ENCODE measurements around the gene BSCL2.
A peak's percentile ranks its signal among the peaks of the same experiment; 100 is the strongest.

The BSCL2 gene

DNA sequence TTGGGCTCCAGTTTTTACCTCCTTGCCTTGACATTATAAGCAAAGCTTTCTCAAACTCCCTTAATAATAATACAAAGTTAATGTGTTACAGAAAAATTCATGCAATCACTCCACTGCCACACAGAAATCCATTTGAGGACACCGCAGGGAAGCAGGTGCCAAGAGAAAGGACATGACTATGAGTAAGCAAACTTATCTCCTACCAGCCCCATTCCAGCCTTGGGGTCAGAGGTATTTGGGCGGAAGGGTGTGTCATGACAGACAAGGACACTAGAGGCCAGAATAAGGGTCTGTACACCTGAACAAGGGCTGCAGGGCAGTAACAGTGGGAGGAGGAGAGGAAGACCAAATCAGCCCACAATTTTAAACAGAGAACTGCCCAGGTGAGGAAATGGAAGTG is 6.1 kb upstream of the BSCL2 start:
- no peak overlapping the region for H2AFZ ChIP-seq (ENCODE audit: low read depth)
- H3K27me3 ChIP-seq (ENCODE audit: insufficient read depth, low read depth): no peaks in the 10 kb centered on the region
- peak overlapping the region; percentile 47 for H3K4me2 ChIP-seq
- peaks cover 20% of the 10 kb centered on the region; the same call in 1 of the 2 replicates for H3K36me3 ChIP-seq (ENCODE audit: insufficient read depth)
- peak overlapping the region; percentile 25; the same call in 1 of the 2 replicates for H3K9ac ChIP-seq
- peak overlapping the region; percentile 75 for H3K27ac ChIP-seq
- peaks cover 89% of the 10 kb centered on the region for H3K4me1 ChIP-seq (ENCODE audit: low read depth, poor library complexity, severe bottlenecking)
- H4K20me1 ChIP-seq (ENCODE audit: insufficient read depth): no peaks in the 10 kb centered on the region
- no peak overlapping the region for H3K4me3 ChIP-seq (IDR thresholded peaks at IDR 0.05; ENCODE audit: insufficient read depth, low read depth, low read length)
- TF ChIP-seq, protein P1, sequence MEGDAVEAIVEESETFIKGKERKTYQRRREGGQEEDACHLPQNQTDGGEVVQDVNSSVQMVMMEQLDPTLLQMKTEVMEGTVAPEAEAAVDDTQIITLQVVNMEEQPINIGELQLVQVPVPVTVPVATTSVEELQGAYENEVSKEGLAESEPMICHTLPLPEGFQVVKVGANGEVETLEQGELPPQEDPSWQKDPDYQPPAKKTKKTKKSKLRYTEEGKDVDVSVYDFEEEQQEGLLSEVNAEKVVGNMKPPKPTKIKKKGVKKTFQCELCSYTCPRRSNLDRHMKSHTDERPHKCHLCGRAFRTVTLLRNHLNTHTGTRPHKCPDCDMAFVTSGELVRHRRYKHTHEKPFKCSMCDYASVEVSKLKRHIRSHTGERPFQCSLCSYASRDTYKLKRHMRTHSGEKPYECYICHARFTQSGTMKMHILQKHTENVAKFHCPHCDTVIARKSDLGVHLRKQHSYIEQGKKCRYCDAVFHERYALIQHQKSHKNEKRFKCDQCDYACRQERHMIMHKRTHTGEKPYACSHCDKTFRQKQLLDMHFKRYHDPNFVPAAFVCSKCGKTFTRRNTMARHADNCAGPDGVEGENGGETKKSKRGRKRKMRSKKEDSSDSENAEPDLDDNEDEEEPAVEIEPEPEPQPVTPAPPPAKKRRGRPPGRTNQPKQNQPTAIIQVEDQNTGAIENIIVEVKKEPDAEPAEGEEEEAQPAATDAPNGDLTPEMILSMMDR (conservative IDR thresholded peaks at IDR 0.05; ENCODE audit: low read depth, low read length): 0 out of 2 replicates have a peak, but pooled peaks have one; percentile 10
- H3K79me2 ChIP-seq (ENCODE audit: insufficient read depth, low read depth): peaks cover 41% of the 10 kb centered on the region

DNA sequence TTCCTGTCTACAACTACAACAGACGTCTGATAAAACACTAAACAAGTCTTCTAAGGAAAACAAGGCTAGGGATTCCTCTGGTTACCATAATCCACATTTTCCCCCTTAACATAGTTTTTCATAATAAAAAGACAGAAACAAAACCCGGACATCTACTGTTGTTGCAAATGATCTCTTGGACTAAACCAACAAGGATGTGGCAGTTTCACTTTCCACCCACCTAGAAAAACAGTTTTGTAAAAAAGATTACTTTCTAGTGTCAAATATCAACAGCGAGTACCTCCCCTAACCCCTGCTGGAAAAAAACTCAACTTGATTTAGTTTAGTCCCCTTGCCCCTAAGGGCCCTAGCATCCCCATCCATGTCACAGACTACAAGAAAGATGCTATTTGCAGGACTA is 5.6 kb upstream of the BSCL2 start:
- peaks cover 36% of the 10 kb centered on the region for H3K79me2 ChIP-seq (ENCODE audit: insufficient read depth, low read depth)
- no peaks in the 10 kb centered on the region for H3K27me3 ChIP-seq (ENCODE audit: insufficient read depth, low read depth)
- no peaks in the 10 kb centered on the region for H4K20me1 ChIP-seq (ENCODE audit: insufficient read depth)
- H3K9ac ChIP-seq: peak overlapping the region; percentile 25; the same call in 1 of the 2 replicates
- H3K27ac ChIP-seq: peak overlapping the region; percentile 75
- TF ChIP-seq, protein P1 (conservative IDR thresholded peaks at IDR 0.05; ENCODE audit: low read depth, low read length): no peak
- no peak overlapping the region for H2AFZ ChIP-seq (ENCODE audit: low read depth)
- H3K4me3 ChIP-seq (IDR thresholded peaks at IDR 0.05; ENCODE audit: insufficient read depth, low read depth, low read length): no peak overlapping the region
- peaks cover 88% of the 10 kb centered on the region for H3K4me1 ChIP-seq (ENCODE audit: low read depth, poor library complexity, severe bottlenecking)
- peaks cover 16% of the 10 kb centered on the region; the same call in 1 of the 2 replicates for H3K36me3 ChIP-seq (ENCODE audit: insufficient read depth)
- peak overlapping the region; percentile 47 for H3K4me2 ChIP-seq

DNA sequence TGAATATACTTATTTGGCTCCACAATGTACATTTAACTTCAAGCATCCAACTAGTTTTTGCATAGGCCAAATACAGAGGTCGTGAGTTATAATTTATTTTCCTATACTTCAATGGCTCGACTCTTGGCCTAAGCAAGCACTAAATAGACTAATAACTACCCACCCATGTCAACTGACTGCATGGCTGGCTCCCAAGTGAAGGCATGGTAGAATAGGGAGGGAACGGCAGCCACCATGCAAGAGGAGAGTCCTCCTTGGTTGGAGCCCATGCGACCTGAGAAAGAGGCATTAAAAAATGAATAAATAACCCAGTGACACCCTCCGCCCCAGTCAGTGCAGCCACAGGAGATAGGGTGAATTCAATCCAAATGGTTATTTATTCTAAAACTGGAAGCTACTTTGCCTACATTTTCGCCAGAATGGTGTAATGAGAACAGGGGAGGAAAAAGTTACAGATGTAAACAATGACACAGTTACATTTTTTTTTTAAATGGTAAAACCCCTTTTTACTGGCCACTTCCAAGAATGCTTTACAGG is 5.1 kb upstream of the BSCL2 start:
- no peak overlapping the region for H3K4me3 ChIP-seq (IDR thresholded peaks at IDR 0.05; ENCODE audit: insufficient read depth, low read depth, low read length)
- peak overlapping the region; percentile 47 for H3K4me2 ChIP-seq
- no peaks in the 10 kb centered on the region for H4K20me1 ChIP-seq (ENCODE audit: insufficient read depth)
- H2AFZ ChIP-seq (ENCODE audit: low read depth): no peak overlapping the region
- H3K9ac ChIP-seq: peak overlapping the region; percentile 25; the same call in 1 of the 2 replicates
- H3K27me3 ChIP-seq (ENCODE audit: insufficient read depth, low read depth): no peaks in the 10 kb centered on the region
- peaks cover 88% of the 10 kb centered on the region for H3K4me1 ChIP-seq (ENCODE audit: low read depth, poor library complexity, severe bottlenecking)
- peaks cover 10% of the 10 kb centered on the region; the same call in 1 of the 2 replicates for H3K36me3 ChIP-seq (ENCODE audit: insufficient read depth)
- peak overlapping the region; percentile 75 for H3K27ac ChIP-seq
- TF ChIP-seq, protein P1 (conservative IDR thresholded peaks at IDR 0.05; ENCODE audit: low read depth, low read length): no peak
- H3K79me2 ChIP-seq (ENCODE audit: insufficient read depth, low read depth): peaks cover 31% of the 10 kb centered on the region

DNA sequence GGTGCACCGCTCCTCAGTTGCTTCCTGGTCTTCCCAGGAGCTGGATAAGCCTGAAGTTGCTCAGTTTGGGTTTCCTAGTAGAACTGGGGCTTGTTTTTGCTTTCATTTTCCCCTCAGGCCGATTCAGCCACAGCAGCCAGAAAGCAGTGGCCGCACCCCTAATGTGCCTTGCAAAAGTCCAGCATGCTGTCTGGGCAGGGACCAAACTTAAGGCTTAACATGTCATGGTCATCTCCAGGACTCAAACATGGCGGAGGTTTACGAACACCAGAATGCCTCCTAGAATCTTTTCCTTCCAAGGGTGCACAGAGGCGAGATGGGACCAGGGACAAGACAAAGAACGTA is 2.7 kb upstream of the BSCL2 start:
- Histone ChIP-seq H3K4me2 (peak overlapping the region; percentile 80), H3K36me3 (ENCODE audit: insufficient read depth) (no peaks in the 10 kb centered on the region)
- TF ChIP-seq, protein P1 (conservative IDR thresholded peaks at IDR 0.05; ENCODE audit: low read depth, low read length): no peak

More for the DNA sequence above, 2.7 kb upstream of the BSCL2 start:
- peaks cover 77% of the 10 kb centered on the region for H3K4me1 ChIP-seq (ENCODE audit: low read depth, poor library complexity, severe bottlenecking)
- peak overlapping the region; percentile 95 for H3K9ac ChIP-seq
- peaks cover 12% of the 10 kb centered on the region; the same call in 1 of the 2 replicates for H3K79me2 ChIP-seq (ENCODE audit: insufficient read depth, low read depth)
- no peaks in the 10 kb centered on the region for H3K27me3 ChIP-seq (ENCODE audit: insufficient read depth, low read depth)
- peak overlapping the region; percentile 70; the same call in 1 of the 2 replicates for H2AFZ ChIP-seq (ENCODE audit: low read depth)
- H3K27ac ChIP-seq: peak overlapping the region; percentile 96
- no peak overlapping the region for H3K4me3 ChIP-seq (IDR thresholded peaks at IDR 0.05; ENCODE audit: insufficient read depth, low read depth, low read length)
- H4K20me1 ChIP-seq (ENCODE audit: insufficient read depth): no peaks in the 10 kb centered on the region
